Cardiac muscle cell (in vitro differentiated cells and primary cell): ENCODE data around the gene DDI2. TPM values are rescaled to one million over a fixed set of nuclear protein-coding genes. Genes with fewer than 3 reads are reported as not detected.

Experiments used
- DNase-seq, 2 donors: peaks; one replicate each; pipeline versions ENCODE4 v3.0.0 to v3.0.0-alpha.2; 2010 to 2017; ENCODE audit warnings: low read depth in 1 of 2, low spot score in 1 of 2
- H3K27ac ChIP-seq: fragments of 200-600 bp; sonication (generic); 2 replicates; pipeline ENCODE4 v1.5.1; 2016
- H3K27me3 ChIP-seq: fragments of 200-600 bp; sonication (generic); 2 replicates; pipeline ENCODE4 v1.6.0; 2016; ENCODE audit warnings: control low read depth
- H3K36me3 ChIP-seq: fragments of 200-600 bp; sonication (generic); 2 replicates; pipeline ENCODE4 v1.5.1; 2016; ENCODE audit warnings: control low read depth
- H3K4me1 ChIP-seq: fragments of 200-600 bp; sonication (generic); 2 replicates; pipeline ENCODE4 v1.8.1; 2017; ENCODE audit warnings: low read depth, mild to moderate bottlenecking, mixed run types
- H3K4me3 ChIP-seq: fragments of 200-600 bp; sonication (generic); 2 replicates; pipeline ENCODE4 v1.5.1; 2016; ENCODE audit warnings: mild to moderate bottlenecking
- H3K9me3 ChIP-seq: fragments of 200-600 bp; sonication (generic); 2 replicates; pipeline ENCODE4 v1.5.1; 2017; ENCODE audit warnings: low read depth, mild to moderate bottlenecking, control low read depth
- CTCF ChIP-seq: IDR thresholded peaks from 2 replicates; pipeline ENCODE4 v1.5.1; 2012; ENCODE audit warnings: low read depth, mild to moderate bottlenecking, low read length
- polyA plus RNA-seq: library from polyadenylated mRNA; unstranded; fragments of >200 nt; fragmentation: Nextera tagmentation; extraction: Ambion mirVana; gene quantifications from 2 replicates; pipeline ENCODE4 v1.2.1, GENCODE V29; 2016
- total RNA-seq: library from RNA; depleted of rRNA; stranded (reverse); fragments of >200 nt; gene quantifications from 2 replicates; pipeline ENCODE4 v1.2.3, GENCODE V29; 2016

Gene DDI2
- total and polyA plus RNA-seq, 2 experiments from 2014 or later = 7.4 to 26.8 TPM

- Histone ChIP-seq H3K4me3 (no peak overlapping the region), H3K27me3 (peaks cover 7% of the 10 kb centered on the region), H3K27ac (no peak overlapping the region), H3K4me1 (no peaks in the 10 kb centered on the region), H3K9me3 (no peaks in the 10 kb centered on the region), H3K36me3 (no peaks in the 10 kb centered on the region)
- no peak for TF ChIP-seq CTCF
- DNase-seq = peak in 1 of 2 donors; percentile 54
These were observed 34.1 kb upstream of the DDI2 start for GRCh38 chr1:15583016-15583706.

- Histone ChIP-seq H3K27me3 (peaks cover 7% of the 10 kb centered on the region), H3K4me1 (no peaks in the 10 kb centered on the region), H3K36me3 (no peaks in the 10 kb centered on the region), H3K9me3 (no peaks in the 10 kb centered on the region), H3K27ac (no peak within 1 kb of the TSS), H3K4me3 (peak within 1 kb of the TSS; percentile 15)
- peak; percentile 41 to 45 for DNase-seq
- peak; percentile 43 for TF ChIP-seq CTCF
These were observed 32.5 kb upstream of the DDI2 start, which contains the start of gene AGMAT for GRCh38 chr1:15584489-15585363. Gene AGMAT, minus strand, starts transcription at chr1:15585051. Its CDS starts 84 bp downstream, at chr1:15584967.

- Histone ChIP-seq H3K9me3 (no peaks in the 10 kb centered on the region), H3K4me3 (no peak overlapping the region), H3K4me1 (peaks cover 11% of the 10 kb centered on the region), H3K36me3 (no peaks in the 10 kb centered on the region), H3K27ac (no peak overlapping the region), H3K27me3 (no peaks in the 10 kb centered on the region)
- no peak for DNase-seq
- no peak for TF ChIP-seq CTCF
These were observed 25.0 kb upstream of the DDI2 start for GRCh38 chr1:15592285-15592684.

GRCh38 chr1:15595809-15596617, 21.2 kb upstream of the DDI2 start:
- no peak for TF ChIP-seq CTCF
- Histone ChIP-seq H3K4me1 (peaks cover 15% of the 10 kb centered on the region), H3K9me3 (no peaks in the 10 kb centered on the region), H3K36me3 (no peaks in the 10 kb centered on the region), H3K27ac (peak overlapping the region; percentile 46), H3K4me3 (no peak overlapping the region), H3K27me3 (no peaks in the 10 kb centered on the region)
- DNase-seq = no peak

- Histone ChIP-seq H3K4me3 (no peak overlapping the region), H3K27ac (no peak overlapping the region), H3K4me1 (peaks cover 15% of the 10 kb centered on the region), H3K36me3 (no peaks in the 10 kb centered on the region), H3K27me3 (no peaks in the 10 kb centered on the region), H3K9me3 (no peaks in the 10 kb centered on the region)
- no peak for DNase-seq
- no peak for TF ChIP-seq CTCF
These were observed 18.8 kb upstream of the DDI2 start for GRCh38 chr1:15598436-15598835.
